SK-N-SH treated with all-trans-retinoic acid at 6 μM for 48 hours (cell line): ENCODE results near the gene TTC27.
A peak's percentile ranks its signal among the peaks of the same experiment; 100 is the strongest.

Experiments
- ATAC-seq: fragments of 200-7000 bp; cut with Tn5 transposase; 3 replicates; pipeline ENCODE4 v1.9.1; 2020; ENCODE audit warnings: mild to moderate bottlenecking, moderate library complexity
- BACH2 ChIP-seq: fragments of 250-450 bp; sonication (Bioruptor Pico); IDR thresholded peaks from 2 replicates; pipeline ENCODE4 v1.9.0; 2021; ENCODE audit warnings: mild to moderate bottlenecking, borderline replicate concordance
- CSDC2 ChIP-seq: fragments of 250-450 bp; sonication (Bioruptor Pico); IDR thresholded peaks from 2 replicates; pipeline ENCODE4 v1.5.0; 2020; ENCODE audit warnings: mild to moderate bottlenecking, moderate library complexity
- ESRRG ChIP-seq: fragments of 250-450 bp; sonication (Bioruptor Pico); IDR thresholded peaks from 2 replicates; pipeline ENCODE4 v1.6.1; 2021; ENCODE audit warnings: mild to moderate bottlenecking
- GLIS3 ChIP-seq: fragments of 250-450 bp; sonication (Bioruptor Pico); IDR thresholded peaks from 2 replicates; pipeline ENCODE4 v1.5.0; 2020; ENCODE audit warnings: mild to moderate bottlenecking, moderate library complexity
- ISL1 ChIP-seq: fragments of 250-450 bp; sonication (Bioruptor Pico); IDR thresholded peaks from 2 replicates; pipeline ENCODE4 v2.1.2; 2022; ENCODE audit warnings: mild to moderate bottlenecking, moderate library complexity
- OSR1 ChIP-seq: fragments of 250-450 bp; sonication (Bioruptor Pico); IDR thresholded peaks from 2 replicates; pipeline ENCODE4 v1.8.0; 2022; ENCODE audit warnings: moderate library complexity, mild to moderate bottlenecking, inconsistent platforms
- SNAI2 ChIP-seq: fragments of 250-450 bp; sonication (Bioruptor Pico); IDR thresholded peaks from 2 replicates; pipeline ENCODE4 v1.5.0; 2020; ENCODE audit warnings: mild to moderate bottlenecking, moderate library complexity
- TOX ChIP-seq: fragments of 250-450 bp; sonication (Bioruptor Pico); IDR thresholded peaks from 2 replicates; pipeline ENCODE4 v1.8.0; 2021; ENCODE audit warnings: mild to moderate bottlenecking, moderate library complexity, borderline replicate concordance
- ZC3H10 ChIP-seq: fragments of 250-450 bp; sonication (Bioruptor Pico); IDR thresholded peaks from 2 replicates; pipeline ENCODE4 v1.5.1; 2021; ENCODE audit warnings: mild to moderate bottlenecking, moderate library complexity
- ZFP3 ChIP-seq: fragments of 250-450 bp; sonication (Bioruptor Pico); IDR thresholded peaks from 2 replicates; pipeline ENCODE4 v1.5.0; 2020; ENCODE audit warnings: mild to moderate bottlenecking, moderate library complexity
- ZFP30 ChIP-seq: fragments of 450-650 bp; formaldehyde crosslinking; IDR thresholded peaks from 2 replicates; pipeline ENCODE4 v1.5.0; 2022; ENCODE audit warnings: mild to moderate bottlenecking, moderate library complexity
- ZNF565 ChIP-seq: fragments of 450-650 bp; formaldehyde crosslinking; conservative IDR thresholded peaks from 2 replicates; pipeline ENCODE4 v1.5.0; 2020; ENCODE audit warnings: low read depth, mild to moderate bottlenecking, moderate library complexity
- ZNF70 ChIP-seq: fragments of 450-650 bp; formaldehyde crosslinking; IDR thresholded peaks from 2 replicates; pipeline ENCODE4 v1.5.0; 2020; ENCODE audit warnings: mild to moderate bottlenecking, moderate library complexity
- ZNF8 ChIP-seq: fragments of 450-650 bp; formaldehyde crosslinking; IDR thresholded peaks from 2 replicates; pipeline ENCODE4 v1.5.0; 2020; ENCODE audit warnings: mild to moderate bottlenecking, moderate library complexity
- TF ChIP-seq, protein P1 (sequence below): fragments of 250-450 bp; sonication (Bioruptor Pico); IDR thresholded peaks from 2 replicates; pipeline ENCODE4 v1.5.1; 2020; ENCODE audit warnings: low read depth, mild to moderate bottlenecking, moderate library complexity
- TF ChIP-seq, protein P2 (sequence below): fragments of 250-450 bp; sonication (Bioruptor Pico); IDR thresholded peaks from 2 replicates; pipeline ENCODE4 v1.5.0; 2020; ENCODE audit warnings: mild to moderate bottlenecking, moderate library complexity
- TF ChIP-seq, protein P3 (sequence below): fragments of 250-450 bp; sonication (Bioruptor Pico); IDR thresholded peaks from 2 replicates; pipeline ENCODE4 v1.8.0; 2021; ENCODE audit warnings: low read depth, mild to moderate bottlenecking, moderate library complexity, borderline replicate concordance
- TF ChIP-seq, protein P4 (sequence below): fragments of 250-450 bp; sonication (Bioruptor Pico); IDR thresholded peaks from 2 replicates; pipeline ENCODE4 v1.5.1; 2021; ENCODE audit warnings: mild to moderate bottlenecking, moderate library complexity

Gene TTC27

DNA sequence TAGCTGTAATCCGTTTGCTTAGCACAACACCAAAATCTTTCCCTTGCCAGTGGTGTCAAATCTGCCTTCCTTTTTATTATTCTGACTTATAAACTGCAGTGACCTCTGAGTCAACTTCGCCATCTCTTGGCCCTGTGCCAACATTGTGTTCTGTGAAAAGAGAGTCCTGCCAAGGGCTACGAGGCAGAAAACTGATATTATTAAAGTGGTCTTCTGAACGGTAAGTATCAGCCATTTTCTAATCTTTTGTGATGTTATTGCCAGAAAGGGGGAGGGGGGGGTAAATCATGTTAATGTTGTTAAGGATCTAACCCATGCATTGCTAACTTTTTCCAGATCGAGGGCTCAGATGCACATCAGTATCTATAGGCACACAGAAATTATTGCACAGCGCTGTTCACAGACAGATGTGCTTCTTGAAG, 197.5 kb downstream of the TTC27 start (continued):
- TF ChIP-seq, protein P1, sequence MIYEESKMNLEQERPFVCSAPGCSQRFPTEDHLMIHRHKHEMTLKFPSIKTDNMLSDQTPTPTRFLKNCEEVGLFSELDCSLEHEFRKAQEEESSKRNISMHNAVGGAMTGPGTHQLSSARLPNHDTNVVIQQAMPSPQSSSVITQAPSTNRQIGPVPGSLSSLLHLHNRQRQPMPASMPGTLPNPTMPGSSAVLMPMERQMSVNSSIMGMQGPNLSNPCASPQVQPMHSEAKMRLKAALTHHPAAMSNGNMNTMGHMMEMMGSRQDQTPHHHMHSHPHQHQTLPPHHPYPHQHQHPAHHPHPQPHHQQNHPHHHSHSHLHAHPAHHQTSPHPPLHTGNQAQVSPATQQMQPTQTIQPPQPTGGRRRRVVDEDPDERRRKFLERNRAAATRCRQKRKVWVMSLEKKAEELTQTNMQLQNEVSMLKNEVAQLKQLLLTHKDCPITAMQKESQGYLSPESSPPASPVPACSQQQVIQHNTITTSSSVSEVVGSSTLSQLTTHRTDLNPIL (CRISPR knock-in tag), result peak; percentile 78
- TF ChIP-seq ZFP30 (no peak), ESRRG (CRISPR knock-in tag) (0 out of 2 replicates have a peak, but pooled peaks have one; percentile 77), BACH2 (no peak)
- TF ChIP-seq, protein P2, sequence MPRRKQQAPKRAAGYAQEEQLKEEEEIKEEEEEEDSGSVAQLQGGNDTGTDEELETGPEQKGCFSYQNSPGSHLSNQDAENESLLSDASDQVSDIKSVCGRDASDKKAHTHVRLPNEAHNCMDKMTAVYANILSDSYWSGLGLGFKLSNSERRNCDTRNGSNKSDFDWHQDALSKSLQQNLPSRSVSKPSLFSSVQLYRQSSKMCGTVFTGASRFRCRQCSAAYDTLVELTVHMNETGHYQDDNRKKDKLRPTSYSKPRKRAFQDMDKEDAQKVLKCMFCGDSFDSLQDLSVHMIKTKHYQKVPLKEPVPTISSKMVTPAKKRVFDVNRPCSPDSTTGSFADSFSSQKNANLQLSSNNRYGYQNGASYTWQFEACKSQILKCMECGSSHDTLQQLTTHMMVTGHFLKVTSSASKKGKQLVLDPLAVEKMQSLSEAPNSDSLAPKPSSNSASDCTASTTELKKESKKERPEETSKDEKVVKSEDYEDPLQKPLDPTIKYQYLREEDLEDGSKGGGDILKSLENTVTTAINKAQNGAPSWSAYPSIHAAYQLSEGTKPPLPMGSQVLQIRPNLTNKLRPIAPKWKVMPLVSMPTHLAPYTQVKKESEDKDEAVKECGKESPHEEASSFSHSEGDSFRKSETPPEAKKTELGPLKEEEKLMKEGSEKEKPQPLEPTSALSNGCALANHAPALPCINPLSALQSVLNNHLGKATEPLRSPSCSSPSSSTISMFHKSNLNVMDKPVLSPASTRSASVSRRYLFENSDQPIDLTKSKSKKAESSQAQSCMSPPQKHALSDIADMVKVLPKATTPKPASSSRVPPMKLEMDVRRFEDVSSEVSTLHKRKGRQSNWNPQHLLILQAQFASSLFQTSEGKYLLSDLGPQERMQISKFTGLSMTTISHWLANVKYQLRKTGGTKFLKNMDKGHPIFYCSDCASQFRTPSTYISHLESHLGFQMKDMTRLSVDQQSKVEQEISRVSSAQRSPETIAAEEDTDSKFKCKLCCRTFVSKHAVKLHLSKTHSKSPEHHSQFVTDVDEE (CRISPR knock-in tag), result peak; percentile 92

DNA sequence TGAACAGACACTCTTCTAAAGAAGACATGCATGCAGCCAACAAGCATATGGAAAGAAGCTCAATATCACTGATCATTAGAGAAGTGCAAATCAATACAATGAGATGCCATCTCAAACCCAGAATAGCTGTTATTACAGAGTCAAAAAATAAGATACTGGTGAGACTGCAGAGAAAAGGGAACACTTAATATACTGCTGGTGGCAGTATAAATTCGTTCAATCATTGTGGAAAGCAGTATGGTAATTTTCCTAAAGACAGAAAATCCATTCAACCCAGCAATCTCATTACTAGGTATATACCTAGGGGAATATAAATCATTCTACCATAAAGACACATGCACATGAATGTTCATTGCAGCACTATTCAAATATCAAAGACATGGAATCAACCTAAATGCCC, 202.3 kb downstream of the TTC27 start:
- ATAC-seq, result no peak
- no peak for TF ChIP-seq ZFP3 (CRISPR knock-in tag)
- TF ChIP-seq ISL1, result no peak
- no peak for TF ChIP-seq ZC3H10 (CRISPR knock-in tag)
- no peak for TF ChIP-seq ZNF70 (CRISPR knock-in tag)
- TF ChIP-seq, protein P3, sequence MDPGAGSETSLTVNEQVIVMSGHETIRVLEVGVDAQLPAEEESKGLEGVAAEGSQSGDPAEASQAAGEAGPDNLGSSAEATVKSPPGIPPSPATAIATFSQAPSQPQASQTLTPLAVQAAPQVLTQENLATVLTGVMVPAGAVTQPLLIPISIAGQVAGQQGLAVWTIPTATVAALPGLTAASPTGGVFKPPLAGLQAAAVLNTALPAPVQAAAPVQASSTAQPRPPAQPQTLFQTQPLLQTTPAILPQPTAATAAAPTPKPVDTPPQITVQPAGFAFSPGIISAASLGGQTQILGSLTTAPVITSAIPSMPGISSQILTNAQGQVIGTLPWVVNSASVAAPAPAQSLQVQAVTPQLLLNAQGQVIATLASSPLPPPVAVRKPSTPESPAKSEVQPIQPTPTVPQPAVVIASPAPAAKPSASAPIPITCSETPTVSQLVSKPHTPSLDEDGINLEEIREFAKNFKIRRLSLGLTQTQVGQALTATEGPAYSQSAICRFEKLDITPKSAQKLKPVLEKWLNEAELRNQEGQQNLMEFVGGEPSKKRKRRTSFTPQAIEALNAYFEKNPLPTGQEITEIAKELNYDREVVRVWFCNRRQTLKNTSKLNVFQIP, result no peak
- TF ChIP-seq, protein P2 (CRISPR knock-in tag), result no peak
- no peak for TF ChIP-seq BACH2

DNA sequence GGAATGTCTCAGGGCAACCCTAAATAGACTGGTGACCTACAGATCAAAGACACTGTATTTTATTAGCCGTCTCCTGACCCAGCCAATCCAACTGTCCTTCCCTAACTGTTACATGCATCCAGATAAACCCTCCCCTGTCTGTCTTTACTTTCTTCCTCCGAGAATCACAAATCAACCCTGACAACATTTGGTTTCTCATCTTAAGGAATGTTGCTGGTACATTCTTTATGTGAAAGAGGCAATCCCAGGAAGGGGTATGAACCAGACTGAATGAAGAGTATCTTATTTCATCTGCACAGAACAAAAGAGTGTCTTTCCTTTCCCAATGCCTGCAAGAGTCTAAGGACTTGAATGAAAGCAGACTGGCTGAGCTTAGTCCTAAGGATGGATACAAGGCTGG, 205.0 kb downstream of the TTC27 start:
- ATAC-seq, result peak; percentile 97
- peak; percentile 61 for TF ChIP-seq ISL1
- TF ChIP-seq, protein P4, sequence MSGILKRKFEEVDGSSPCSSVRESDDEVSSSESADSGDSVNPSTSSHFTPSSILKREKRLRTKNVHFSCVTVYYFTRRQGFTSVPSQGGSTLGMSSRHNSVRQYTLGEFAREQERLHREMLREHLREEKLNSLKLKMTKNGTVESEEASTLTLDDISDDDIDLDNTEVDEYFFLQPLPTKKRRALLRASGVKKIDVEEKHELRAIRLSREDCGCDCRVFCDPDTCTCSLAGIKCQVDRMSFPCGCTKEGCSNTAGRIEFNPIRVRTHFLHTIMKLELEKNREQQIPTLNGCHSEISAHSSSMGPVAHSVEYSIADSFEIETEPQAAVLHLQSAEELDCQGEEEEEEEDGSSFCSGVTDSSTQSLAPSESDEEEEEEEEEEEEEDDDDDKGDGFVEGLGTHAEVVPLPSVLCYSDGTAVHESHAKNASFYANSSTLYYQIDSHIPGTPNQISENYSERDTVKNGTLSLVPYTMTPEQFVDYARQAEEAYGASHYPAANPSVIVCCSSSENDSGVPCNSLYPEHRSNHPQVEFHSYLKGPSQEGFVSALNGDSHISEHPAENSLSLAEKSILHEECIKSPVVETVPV (CRISPR knock-in tag), result no peak

DNA sequence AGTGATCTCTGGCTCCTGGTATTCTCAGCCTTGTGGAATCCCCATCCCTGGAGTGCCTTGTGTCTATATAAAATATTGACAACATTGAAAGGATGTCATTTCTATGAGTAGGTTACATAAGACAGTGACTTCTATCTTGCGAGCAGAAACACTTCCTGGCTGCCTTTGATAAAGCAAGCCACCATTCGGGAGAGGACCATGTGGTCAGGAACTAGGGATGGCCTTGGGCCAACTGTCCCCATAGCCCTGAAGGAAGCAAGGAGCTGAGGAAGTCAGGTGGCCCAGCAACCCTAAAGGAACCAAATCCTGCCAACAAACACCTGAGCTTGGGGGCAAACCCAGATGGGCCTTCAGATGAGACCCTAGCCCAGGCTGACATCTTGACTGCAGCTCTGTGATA, 205.9 kb downstream of the TTC27 start:
- ATAC-seq, result no peak
- TF ChIP-seq TOX (CRISPR knock-in tag) (no peak), ISL1 (no peak), ZFP30 (no peak), ZNF565 (no peak), ZNF8 (no peak), SNAI2 (CRISPR knock-in tag) (no peak), CSDC2 (no peak), GLIS3 (no peak), BACH2 (no peak), OSR1 (CRISPR knock-in tag) (no peak)
- TF ChIP-seq, protein P4 (CRISPR knock-in tag), result no peak
- TF ChIP-seq, protein P2 (CRISPR knock-in tag), result no peak
